Glutamatergic neuron (in vitro differentiated cells): ENCODE data around the gene CEACAM19. TPM values are rescaled to one million over a fixed set of nuclear protein-coding genes. Genes with fewer than 3 reads are reported as not detected.
"Not testable (repeated sequence)": the region's sequence is repeated elsewhere in the genome, so short reads cannot be mapped to it uniquely, and the experiment has no call there.

Experiments
- DNase-seq: peaks from one replicate; pipeline ENCODE4 v3.0.0; 2022
- H3K27ac Mint-ChIP-seq: one replicate; pipeline ENCODE4 v1.8.0; 2020; ENCODE audit warnings: mild to moderate bottlenecking, mixed read lengths, inconsistent platforms; ENCODE audit not compliant: unreplicated experiment
- H3K27me3 Mint-ChIP-seq: one replicate; pipeline ENCODE4 v1.8.0; 2020; ENCODE audit warnings: mild to moderate bottlenecking, moderate library complexity, mixed read lengths, inconsistent platforms; ENCODE audit not compliant: unreplicated experiment
- H3K36me3 Mint-ChIP-seq: one replicate; pipeline ENCODE4 v1.8.0; 2020; ENCODE audit warnings: mild to moderate bottlenecking, mixed read lengths, inconsistent platforms; ENCODE audit not compliant: unreplicated experiment
- H3K4me1 Mint-ChIP-seq: one replicate; pipeline ENCODE4 v1.8.0; 2020; ENCODE audit warnings: mild to moderate bottlenecking, low read depth, mixed read lengths, inconsistent platforms; ENCODE audit not compliant: unreplicated experiment
- H3K4me3 Mint-ChIP-seq: one replicate; pipeline ENCODE4 v1.8.0; 2020; ENCODE audit warnings: mild to moderate bottlenecking, mixed read lengths, inconsistent platforms; ENCODE audit not compliant: unreplicated experiment
- H3K9me3 Mint-ChIP-seq: one replicate; pipeline ENCODE4 v1.8.0; 2020; ENCODE audit warnings: mild to moderate bottlenecking, moderate library complexity, mixed read lengths, inconsistent platforms; ENCODE audit not compliant: unreplicated experiment
- CTCF ChIP-seq: fragments of 200-600 bp; sonication (generic); IDR thresholded peaks from one replicate; pipeline ENCODE4 v1.5.0; 2021; ENCODE audit not compliant: partially characterized antibody, unreplicated experiment
- total RNA-seq: library from RNA; stranded (reverse); fragmentation: NEBNext Ultra II Directional; extraction: Animal tissue kit (Norgen Biotek cat#: 25700); gene quantifications from one replicate; pipeline ENCODE4 v1.2.1, GENCODE V29; 2021; ENCODE audit not compliant: unreplicated experiment

Gene CEACAM19
- total RNA-seq, 1 donor from 2014 or later = 1.5 TPM

GRCh38 chr19:44681992-44682790, 10.9 kb downstream of the CEACAM19 start:
- Mint-ChIP-seq H3K27ac (no peak overlapping the region), H3K9me3 (peaks cover 2% of the 10 kb centered on the region), H3K27me3 (peaks cover 4% of the 10 kb centered on the region), H3K4me3 (no peak overlapping the region), H3K4me1 (peaks cover under 1% of the 10 kb centered on the region), H3K36me3 (no peaks in the 10 kb centered on the region)
- DNase-seq = no peak
- no peak for TF ChIP-seq CTCF

GRCh38 chr19:44682807-44683206, 11.5 kb downstream of the CEACAM19 start:
- Mint-ChIP-seq H3K4me1 (no peaks in the 10 kb centered on the region), H3K27ac (no peak overlapping the region), H3K36me3 (no peaks in the 10 kb centered on the region), H3K27me3 (peaks cover 4% of the 10 kb centered on the region), H3K4me3 (no peak overlapping the region), H3K9me3 (peaks cover 2% of the 10 kb centered on the region)
- TF ChIP-seq CTCF = no peak
- DNase-seq = no peak

DNA sequence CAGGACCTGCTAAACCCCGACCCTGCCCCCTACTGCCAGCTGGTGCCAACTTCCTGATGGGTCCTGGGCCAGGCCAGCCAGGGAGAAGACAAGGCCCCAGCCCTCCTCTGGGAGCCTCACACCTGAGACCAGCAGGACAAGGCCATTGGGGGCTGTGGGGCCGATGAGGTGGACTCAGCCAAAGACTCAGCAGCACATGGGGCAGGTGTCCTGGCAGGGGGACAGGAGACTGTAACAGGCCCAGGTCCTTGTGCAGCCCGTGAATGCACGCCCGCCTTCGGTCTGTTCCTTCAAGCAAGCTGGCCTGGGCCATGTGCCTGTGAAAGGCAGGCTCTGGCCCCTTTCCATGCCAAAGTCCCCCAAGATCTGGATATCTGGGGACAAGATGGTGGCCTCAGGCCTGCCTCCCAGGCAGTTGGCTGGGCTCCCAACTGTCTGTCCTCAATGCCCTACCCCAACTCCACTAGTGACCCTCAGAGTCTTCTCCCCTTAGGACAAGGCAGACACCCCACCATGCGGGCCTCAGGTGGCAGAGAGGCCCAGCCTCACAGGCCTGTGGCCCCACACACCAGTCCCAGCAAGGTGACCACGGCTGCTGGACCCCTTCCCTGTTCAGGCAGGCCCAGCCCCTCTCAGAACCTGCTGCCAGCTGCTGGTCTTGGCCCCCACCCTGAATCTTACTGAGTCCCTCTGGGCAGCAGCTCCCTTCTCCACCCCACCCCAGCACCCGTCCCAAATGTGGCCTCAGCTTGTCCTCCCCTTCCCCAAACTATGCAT, 12.3 kb downstream of the CEACAM19 start:
- H3K27me3 Mint-ChIP-seq = peaks cover 4% of the 10 kb centered on the region
- H3K36me3 Mint-ChIP-seq = no peaks in the 10 kb centered on the region
- H3K4me3 Mint-ChIP-seq = no peak overlapping the region
- TF ChIP-seq CTCF = no peak
- DNase-seq = no peak
- H3K9me3 Mint-ChIP-seq = peaks cover 2% of the 10 kb centered on the region
- H3K27ac Mint-ChIP-seq = no peak overlapping the region
- H3K4me1 Mint-ChIP-seq = no peaks in the 10 kb centered on the region

GRCh38 chr19:44684396-44684795, 13.1 kb downstream of the CEACAM19 start:
- not testable (repeated sequence) for DNase-seq, H3K27ac Mint-ChIP-seq, H3K4me1 Mint-ChIP-seq, H3K27me3 Mint-ChIP-seq, H3K4me3 Mint-ChIP-seq, H3K9me3 Mint-ChIP-seq, H3K36me3 Mint-ChIP-seq

DNA sequence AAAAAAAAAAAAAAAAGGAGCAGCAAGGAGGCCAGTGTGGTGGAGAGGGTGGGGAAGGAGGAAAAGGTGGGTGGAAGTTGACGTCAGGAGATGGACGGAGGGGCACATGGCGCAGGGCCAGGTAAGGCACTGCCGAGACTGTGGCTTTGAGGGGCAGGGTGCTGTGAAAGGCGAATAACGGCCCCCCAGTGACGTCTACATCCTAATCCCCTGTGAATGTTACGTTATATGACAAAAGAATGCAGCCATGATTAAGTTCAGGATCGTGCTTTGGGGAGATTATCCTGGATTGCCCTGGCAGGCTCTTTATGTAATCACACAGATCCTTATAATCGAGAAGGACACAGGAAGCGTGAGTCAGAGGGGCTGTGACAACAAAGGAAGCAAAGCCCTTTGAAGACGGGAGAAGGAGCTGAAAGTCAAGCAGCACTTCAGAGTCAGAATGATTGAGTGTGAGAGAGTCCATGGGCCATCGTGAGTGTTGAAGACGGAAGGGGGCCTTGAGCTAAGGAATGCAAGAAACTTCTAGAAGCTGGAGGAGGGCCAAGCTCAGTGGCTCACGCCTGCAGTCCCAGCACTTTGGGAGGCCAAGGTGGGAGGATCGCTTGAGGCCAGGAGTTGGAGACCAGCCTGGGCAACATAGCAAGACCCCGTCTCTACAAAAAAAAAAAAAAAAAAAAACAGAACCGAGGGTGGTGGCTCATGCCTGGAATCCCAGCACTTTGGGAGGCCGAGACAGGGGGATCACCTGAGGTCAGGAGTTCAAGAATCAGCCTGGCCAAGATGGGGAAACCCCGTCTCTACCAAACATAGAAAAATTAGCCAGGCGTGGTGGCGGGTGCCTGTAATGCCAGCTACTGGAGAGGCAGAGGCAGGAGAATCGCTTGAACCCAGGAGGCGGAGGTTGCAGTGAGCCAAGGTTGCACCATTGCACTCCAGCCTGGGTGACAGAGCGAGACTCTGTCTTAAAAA, 13.9 kb downstream of the CEACAM19 start:
- no peak for DNase-seq
- H3K4me3 Mint-ChIP-seq = no peak overlapping the region
- peaks cover 4% of the 10 kb centered on the region for H3K27me3 Mint-ChIP-seq
- H3K36me3 Mint-ChIP-seq = no peaks in the 10 kb centered on the region
- TF ChIP-seq CTCF = no peak
- no peaks in the 10 kb centered on the region for H3K4me1 Mint-ChIP-seq
- peaks cover 2% of the 10 kb centered on the region for H3K9me3 Mint-ChIP-seq
- no peak overlapping the region for H3K27ac Mint-ChIP-seq
